HG03469 (cell line): ENCODE results near the gene FGFR2.
"Not testable (repeated sequence)": the region's sequence is repeated elsewhere in the genome, so short reads cannot be mapped to it uniquely, and the experiment has no call there.

Experiments
- ATAC-seq: cut with Tn5 transposase; IDR thresholded peaks from one replicate; pipeline ENCODE4 v1.9.1; 2021; ENCODE audit warnings: mild to moderate bottlenecking, moderate library complexity, moderate number of reproducible peaks; ENCODE audit not compliant: unreplicated experiment

Gene FGFR2

GRCh38 chr10:121525251-121526134 lies 72.8 kb downstream of the FGFR2 start:
- no peak for ATAC-seq

- no peak for ATAC-seq
Observed at GRCh38 chr10:121524157-121524817, 74.0 kb downstream of the FGFR2 start.

GRCh38 chr10:121522831-121523230 lies 75.4 kb downstream of the FGFR2 start:
- ATAC-seq: no peak

- ATAC-seq: no peak
Observed at GRCh38 chr10:121521794-121522556, 76.3 kb downstream of the FGFR2 start.

GRCh38 chr10:121520526-121520925 lies 77.7 kb downstream of the FGFR2 start:
- ATAC-seq: not testable (repeated sequence)

GRCh38 chr10:121519901-121520493 lies 78.2 kb downstream of the FGFR2 start:
- no peak for ATAC-seq

- ATAC-seq: no peak
Observed at GRCh38 chr10:121519411-121519810, 78.8 kb downstream of the FGFR2 start.

- no peak for ATAC-seq
Observed at GRCh38 chr10:121518333-121518732, 79.9 kb downstream of the FGFR2 start.

GRCh38 chr10:121516093-121516865 lies 82.0 kb downstream of the FGFR2 start:
- ATAC-seq: no peak

- ATAC-seq: no peak
Observed at GRCh38 chr10:121514141-121514865, 83.9 kb downstream of the FGFR2 start.

- ATAC-seq: no peak
Observed at GRCh38 chr10:121511943-121512342, 86.3 kb downstream of the FGFR2 start.

GRCh38 chr10:121511460-121511859 lies 86.8 kb downstream of the FGFR2 start:
- no peak for ATAC-seq

- ATAC-seq: no peak
Observed at GRCh38 chr10:121510201-121510771, 88.0 kb downstream of the FGFR2 start.

GRCh38 chr10:121509796-121510195 lies 88.4 kb downstream of the FGFR2 start:
- ATAC-seq: no peak

GRCh38 chr10:121509112-121509511 lies 89.1 kb downstream of the FGFR2 start:
- ATAC-seq: no peak

GRCh38 chr10:121503587-121504051 lies 94.6 kb downstream of the FGFR2 start:
- ATAC-seq: no peak

GRCh38 chr10:121501796-121502195 lies 96.4 kb downstream of the FGFR2 start:
- ATAC-seq: no peak

- no peak for ATAC-seq
Observed at GRCh38 chr10:121500701-121501332, 97.4 kb downstream of the FGFR2 start.
